Body of pancreas (tissue), 4 donors: ENCODE measurements around the gene RBFOX2.

ENCODE experiments used
- POLR2A ChIP-seq, 3 donors: fragments of 450-650 bp; IDR thresholded peaks; one replicate each; pipeline ENCODE4 v1.6.1; 2016; ENCODE audit warnings: antibody characterized with exemption in 3 of 3, mild to moderate bottlenecking in 2 of 3
- TF ChIP-seq, protein P1 (sequence below), 7 experiments: fragments of 450-650 bp in 4 of 7; fragments of 200-600 bp in 3 of 7; sonication (generic) in 3 of 7; IDR thresholded peaks; one replicate each; pipeline ENCODE4 v1.5.1; 2016 to 2019; ENCODE audit warnings: antibody characterized with exemption in 7 of 7

DNA sequence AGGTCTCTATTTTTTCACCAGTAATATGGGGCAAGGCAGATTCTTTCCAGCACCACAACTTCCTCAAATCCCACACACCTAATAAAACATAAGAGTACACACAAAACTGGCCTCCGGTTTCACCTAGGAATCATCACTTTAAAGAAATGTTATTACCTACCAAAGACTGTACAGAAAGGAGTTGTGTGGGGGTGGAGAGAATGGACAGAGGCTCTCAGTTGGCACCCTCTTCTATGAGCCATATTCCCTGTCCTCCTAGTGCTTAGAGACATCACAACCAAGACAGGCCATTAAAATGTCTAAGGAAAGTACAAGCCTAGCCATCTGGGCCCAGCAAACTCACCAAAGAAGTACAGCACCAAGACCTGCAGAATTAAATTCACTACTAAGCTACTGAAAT lies 56.1 kb downstream of the RBFOX2 start:
- TF ChIP-seq, protein P1, sequence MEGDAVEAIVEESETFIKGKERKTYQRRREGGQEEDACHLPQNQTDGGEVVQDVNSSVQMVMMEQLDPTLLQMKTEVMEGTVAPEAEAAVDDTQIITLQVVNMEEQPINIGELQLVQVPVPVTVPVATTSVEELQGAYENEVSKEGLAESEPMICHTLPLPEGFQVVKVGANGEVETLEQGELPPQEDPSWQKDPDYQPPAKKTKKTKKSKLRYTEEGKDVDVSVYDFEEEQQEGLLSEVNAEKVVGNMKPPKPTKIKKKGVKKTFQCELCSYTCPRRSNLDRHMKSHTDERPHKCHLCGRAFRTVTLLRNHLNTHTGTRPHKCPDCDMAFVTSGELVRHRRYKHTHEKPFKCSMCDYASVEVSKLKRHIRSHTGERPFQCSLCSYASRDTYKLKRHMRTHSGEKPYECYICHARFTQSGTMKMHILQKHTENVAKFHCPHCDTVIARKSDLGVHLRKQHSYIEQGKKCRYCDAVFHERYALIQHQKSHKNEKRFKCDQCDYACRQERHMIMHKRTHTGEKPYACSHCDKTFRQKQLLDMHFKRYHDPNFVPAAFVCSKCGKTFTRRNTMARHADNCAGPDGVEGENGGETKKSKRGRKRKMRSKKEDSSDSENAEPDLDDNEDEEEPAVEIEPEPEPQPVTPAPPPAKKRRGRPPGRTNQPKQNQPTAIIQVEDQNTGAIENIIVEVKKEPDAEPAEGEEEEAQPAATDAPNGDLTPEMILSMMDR (IDR thresholded peaks at IDR 0.05), result no peak
- no peak for TF ChIP-seq POLR2A (IDR thresholded peaks at IDR 0.05)
